Panc1 (cell line): ENCODE measurements around the gene TRERF1. TPM values are rescaled to one million over a fixed set of nuclear protein-coding genes. Genes with fewer than 3 reads are reported as not detected.

ENCODE experiments used
- ATAC-seq: fragments of 200-7000 bp; cut with Tn5 transposase; 2 replicates; pipeline ENCODE4 v1.9.1; 2020; ENCODE audit warnings: mild to moderate bottlenecking, moderate library complexity
- BruUV-seq: library from RNA; stranded (reverse); fragments of 400-500 nt; replicated peaks from 2 replicates; lab custom pipeline; 2021; lab: Mats Ljungman, UMichigan
- CTCF ChIA-PET: fragments of 300-600 bp; sonication (Branson Sonifier 250); formaldehyde crosslinking; loops from one replicate; lab custom pipeline; 2022; ENCODE audit warnings: antibody characterized with exemption; lab: Charles Lee
- POLR2A ChIA-PET: fragments of 300-600 bp; sonication (Branson Sonifier 250); formaldehyde crosslinking; loops from one replicate; lab custom pipeline; 2022; ENCODE audit warnings: antibody characterized with exemption; lab: Charles Lee
- DNase-seq: peaks from one replicate; pipeline ENCODE4 v3.0.0-alpha.2; 2010; ENCODE audit warnings: low read depth, low spot score
- H3K27ac ChIP-seq: 2 replicates; pipeline ENCODE4 v1.5.1; 2011; ENCODE audit warnings: mild to moderate bottlenecking, low read length, inconsistent platforms
- H3K27me3 ChIP-seq: fragments of 200-500 bp; sonication (Bioruptor generic); 2 replicates; pipeline ENCODE4 v1.6.0; 2014; ENCODE audit warnings: low read length, inconsistent platforms; ENCODE audit not compliant: control insufficient read depth, insufficient read depth
- H3K36me3 ChIP-seq: fragments of 200-500 bp; sonication (Bioruptor generic); 2 replicates; pipeline ENCODE4 v1.5.1; 2014; ENCODE audit warnings: inconsistent platforms, mild to moderate bottlenecking, low read length, moderate library complexity; ENCODE audit not compliant: control insufficient read depth, insufficient read depth
- H3K4me1 ChIP-seq: 2 replicates; pipeline ENCODE4 v1.5.1; 2011; ENCODE audit warnings: inconsistent platforms, mild to moderate bottlenecking, low read length, moderate library complexity; ENCODE audit not compliant: control insufficient read depth, insufficient read depth
- H3K4me3 ChIP-seq, 2 experiments: 2 replicates each; pipeline ENCODE4 v1.5.1; 2011 to 2012; ENCODE audit warnings: low read depth in 2 of 2, low read length in 2 of 2, mild to moderate bottlenecking in 2 of 2, inconsistent platforms in 1 of 2, moderate library complexity in 1 of 2
- H3K9me3 ChIP-seq: fragments of 200-500 bp; sonication (Bioruptor generic); 2 replicates; pipeline ENCODE4 v1.5.1; 2014; ENCODE audit warnings: low read depth, mild to moderate bottlenecking, inconsistent platforms, low read length, moderate library complexity; ENCODE audit not compliant: control insufficient read depth, insufficient read depth
- POLR2AphosphoS5 ChIP-seq: IDR thresholded peaks from 2 replicates; pipeline ENCODE4 v1.6.1; 2012; ENCODE audit warnings: mild to moderate bottlenecking, low read depth, low read length, moderate library complexity
- SIN3A ChIP-seq: IDR thresholded peaks from 2 replicates; pipeline ENCODE4 v1.6.1; 2012; ENCODE audit warnings: low read depth, mild to moderate bottlenecking, low read length, moderate library complexity, borderline replicate concordance; ENCODE audit not compliant: insufficient read depth
- TCF7L2 ChIP-seq: IDR thresholded peaks from 2 replicates; pipeline ENCODE4 v1.6.1; 2011; ENCODE audit warnings: mild to moderate bottlenecking, low read depth, low read length, inconsistent platforms
- in situ Hi-C: cut with HindIII; loops from 2 replicates; pipeline ENCODE4 v1.10.0; 2016; ENCODE audit warnings: low sequenced_read_pairs, low pct_unique_long_range_greater_than_20kb
- intact Hi-C: fragments of 100-400 bp; cut with micrococcal nuclease; formaldehyde crosslinking; loops from one replicate; pipeline ENCODE4 v1.10.0; 2022; ENCODE audit not compliant: unreplicated experiment
- total RNA-seq: library from RNA; stranded (reverse); gene quantifications from one replicate; pipeline ENCODE4 v1.2.1, GENCODE V29; 2021; ENCODE audit not compliant: unreplicated experiment
- TF ChIP-seq, protein P1 (sequence below), 2 experiments: IDR thresholded peaks; 2 replicates each; pipeline ENCODE4 v1.6.1; 2011 to 2012; ENCODE audit warnings: low read depth in 2 of 2, control low read depth in 1 of 2, low read length in 1 of 2, mild to moderate bottlenecking in 1 of 2, moderate library complexity in 1 of 2; ENCODE audit not compliant: insufficient read depth in 1 of 2
- TF ChIP-seq, protein P2 (sequence below): fragments of 450-650 bp; IDR thresholded peaks from 2 replicates; pipeline ENCODE4 v1.5.1; 2017; ENCODE audit warnings: mild to moderate bottlenecking

The TRERF1 gene
- total RNA-seq, 1 experiment from 2014 or later, result 30.6 TPM

- in situ Hi-C loops, result no loop called here
- ChIA-PET CTCF (no interaction called here), POLR2A (no interaction called here)
- BruUV-seq, result no TSS peak
- no peak overlapping the region for H3K4me3 ChIP-seq
- no peaks in the 10 kb centered on the region for H3K27me3 ChIP-seq
- no peak for TF ChIP-seq POLR2AphosphoS5
- TF ChIP-seq, protein P1, sequence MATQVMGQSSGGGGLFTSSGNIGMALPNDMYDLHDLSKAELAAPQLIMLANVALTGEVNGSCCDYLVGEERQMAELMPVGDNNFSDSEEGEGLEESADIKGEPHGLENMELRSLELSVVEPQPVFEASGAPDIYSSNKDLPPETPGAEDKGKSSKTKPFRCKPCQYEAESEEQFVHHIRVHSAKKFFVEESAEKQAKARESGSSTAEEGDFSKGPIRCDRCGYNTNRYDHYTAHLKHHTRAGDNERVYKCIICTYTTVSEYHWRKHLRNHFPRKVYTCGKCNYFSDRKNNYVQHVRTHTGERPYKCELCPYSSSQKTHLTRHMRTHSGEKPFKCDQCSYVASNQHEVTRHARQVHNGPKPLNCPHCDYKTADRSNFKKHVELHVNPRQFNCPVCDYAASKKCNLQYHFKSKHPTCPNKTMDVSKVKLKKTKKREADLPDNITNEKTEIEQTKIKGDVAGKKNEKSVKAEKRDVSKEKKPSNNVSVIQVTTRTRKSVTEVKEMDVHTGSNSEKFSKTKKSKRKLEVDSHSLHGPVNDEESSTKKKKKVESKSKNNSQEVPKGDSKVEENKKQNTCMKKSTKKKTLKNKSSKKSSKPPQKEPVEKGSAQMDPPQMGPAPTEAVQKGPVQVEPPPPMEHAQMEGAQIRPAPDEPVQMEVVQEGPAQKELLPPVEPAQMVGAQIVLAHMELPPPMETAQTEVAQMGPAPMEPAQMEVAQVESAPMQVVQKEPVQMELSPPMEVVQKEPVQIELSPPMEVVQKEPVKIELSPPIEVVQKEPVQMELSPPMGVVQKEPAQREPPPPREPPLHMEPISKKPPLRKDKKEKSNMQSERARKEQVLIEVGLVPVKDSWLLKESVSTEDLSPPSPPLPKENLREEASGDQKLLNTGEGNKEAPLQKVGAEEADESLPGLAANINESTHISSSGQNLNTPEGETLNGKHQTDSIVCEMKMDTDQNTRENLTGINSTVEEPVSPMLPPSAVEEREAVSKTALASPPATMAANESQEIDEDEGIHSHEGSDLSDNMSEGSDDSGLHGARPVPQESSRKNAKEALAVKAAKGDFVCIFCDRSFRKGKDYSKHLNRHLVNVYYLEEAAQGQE (IDR thresholded peaks at IDR 0.05; ENCODE audit: insufficient read depth in 1 of 2, low read depth in 2 of 2, low read length in 1 of 2), result no peak; a peak in 1 of 4 replicates
- no peak for TF ChIP-seq SIN3A
- TF ChIP-seq, protein P2, sequence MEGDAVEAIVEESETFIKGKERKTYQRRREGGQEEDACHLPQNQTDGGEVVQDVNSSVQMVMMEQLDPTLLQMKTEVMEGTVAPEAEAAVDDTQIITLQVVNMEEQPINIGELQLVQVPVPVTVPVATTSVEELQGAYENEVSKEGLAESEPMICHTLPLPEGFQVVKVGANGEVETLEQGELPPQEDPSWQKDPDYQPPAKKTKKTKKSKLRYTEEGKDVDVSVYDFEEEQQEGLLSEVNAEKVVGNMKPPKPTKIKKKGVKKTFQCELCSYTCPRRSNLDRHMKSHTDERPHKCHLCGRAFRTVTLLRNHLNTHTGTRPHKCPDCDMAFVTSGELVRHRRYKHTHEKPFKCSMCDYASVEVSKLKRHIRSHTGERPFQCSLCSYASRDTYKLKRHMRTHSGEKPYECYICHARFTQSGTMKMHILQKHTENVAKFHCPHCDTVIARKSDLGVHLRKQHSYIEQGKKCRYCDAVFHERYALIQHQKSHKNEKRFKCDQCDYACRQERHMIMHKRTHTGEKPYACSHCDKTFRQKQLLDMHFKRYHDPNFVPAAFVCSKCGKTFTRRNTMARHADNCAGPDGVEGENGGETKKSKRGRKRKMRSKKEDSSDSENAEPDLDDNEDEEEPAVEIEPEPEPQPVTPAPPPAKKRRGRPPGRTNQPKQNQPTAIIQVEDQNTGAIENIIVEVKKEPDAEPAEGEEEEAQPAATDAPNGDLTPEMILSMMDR, result no peak
- TF ChIP-seq TCF7L2, result no peak
- ATAC-seq (no peak), DNase-seq (no peak)
- H3K4me1 ChIP-seq, result peaks cover 65% of the 10 kb centered on the region
- H3K27ac ChIP-seq, result peak overlapping the region; percentile 100
- intact Hi-C loops, result no loop called here
- H3K36me3 ChIP-seq, result peaks cover 4% of the 10 kb centered on the region; the same call in 1 of the 2 replicates
- H3K9me3 ChIP-seq, result no peaks in the 10 kb centered on the region
Observed at GRCh38 chr6:42221546-42221945, 230.2 kb downstream of the TRERF1 start.

DNA sequence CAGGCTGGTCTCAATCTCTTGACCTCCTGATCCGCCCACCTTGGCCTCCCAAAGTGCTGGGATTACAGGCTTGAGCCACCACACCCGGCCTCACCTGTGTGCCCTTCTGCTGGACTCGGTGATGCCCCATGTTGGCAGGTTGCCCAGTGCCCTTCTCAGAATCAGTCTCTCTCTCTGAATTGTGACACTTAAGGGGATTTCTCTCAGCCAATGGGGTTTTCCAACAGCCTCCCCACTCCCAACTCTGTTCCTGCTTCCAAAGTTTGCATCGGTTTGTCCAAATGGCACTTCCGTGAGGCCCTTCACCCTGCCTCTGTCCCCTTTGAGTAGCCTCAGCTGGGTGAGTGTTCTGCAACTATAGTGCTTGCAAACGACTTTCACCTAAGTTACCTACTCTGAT, 230.9 kb downstream of the TRERF1 start:
- H3K4me3 ChIP-seq, result no peak overlapping the region
- H3K27ac ChIP-seq, result peak overlapping the region; percentile 100
- TF ChIP-seq, protein P2, result no peak
- no peak for TF ChIP-seq TCF7L2
- no peak for TF ChIP-seq POLR2AphosphoS5
- TF ChIP-seq, protein P1 (IDR thresholded peaks at IDR 0.05; ENCODE audit: insufficient read depth in 1 of 2, low read depth in 2 of 2, low read length in 1 of 2), result no peak
- no peak for TF ChIP-seq SIN3A
- ChIA-PET CTCF (no interaction called here), POLR2A (no interaction called here)
- in situ Hi-C loops, result no loop called here
- no peaks in the 10 kb centered on the region for H3K9me3 ChIP-seq
- BruUV-seq, result no TSS peak
- DNase-seq (no peak), ATAC-seq (no peak)
- peaks cover 61% of the 10 kb centered on the region for H3K4me1 ChIP-seq
- intact Hi-C loops, result no loop called here
- no peaks in the 10 kb centered on the region for H3K27me3 ChIP-seq
- peaks cover 4% of the 10 kb centered on the region; the same call in 1 of the 2 replicates for H3K36me3 ChIP-seq
